Measurements from ENCODE around the gene CLEC10A.

GRCh38 chr17:7039832-7040231 lies 40.2 kb downstream of the CLEC10A start:
- TF ChIP-seq POLR2A (IDR thresholded peaks at IDR 0.05; ENCODE audit: low read depth, low read length) (no peak), EZH2 (IDR thresholded peaks at IDR 0.05; ENCODE audit: borderline replicate concordance, low read depth, low read length, severe bottlenecking) (no peak), CTCF (IDR thresholded peaks at IDR 0.05; ENCODE audit: extremely low read depth in 1 of 2, insufficient read depth in 1 of 2, low read depth in 1 of 2, low read length in 2 of 2) (no peak)

Measured in endothelial cell of umbilical vein (primary cell).